Measurements from ENCODE around the gene CCNY.

The CCNY gene

GRCh38 chr10:35541720-35542119, 205.4 kb downstream of the CCNY start:
- TF ChIP-seq, protein P1, sequence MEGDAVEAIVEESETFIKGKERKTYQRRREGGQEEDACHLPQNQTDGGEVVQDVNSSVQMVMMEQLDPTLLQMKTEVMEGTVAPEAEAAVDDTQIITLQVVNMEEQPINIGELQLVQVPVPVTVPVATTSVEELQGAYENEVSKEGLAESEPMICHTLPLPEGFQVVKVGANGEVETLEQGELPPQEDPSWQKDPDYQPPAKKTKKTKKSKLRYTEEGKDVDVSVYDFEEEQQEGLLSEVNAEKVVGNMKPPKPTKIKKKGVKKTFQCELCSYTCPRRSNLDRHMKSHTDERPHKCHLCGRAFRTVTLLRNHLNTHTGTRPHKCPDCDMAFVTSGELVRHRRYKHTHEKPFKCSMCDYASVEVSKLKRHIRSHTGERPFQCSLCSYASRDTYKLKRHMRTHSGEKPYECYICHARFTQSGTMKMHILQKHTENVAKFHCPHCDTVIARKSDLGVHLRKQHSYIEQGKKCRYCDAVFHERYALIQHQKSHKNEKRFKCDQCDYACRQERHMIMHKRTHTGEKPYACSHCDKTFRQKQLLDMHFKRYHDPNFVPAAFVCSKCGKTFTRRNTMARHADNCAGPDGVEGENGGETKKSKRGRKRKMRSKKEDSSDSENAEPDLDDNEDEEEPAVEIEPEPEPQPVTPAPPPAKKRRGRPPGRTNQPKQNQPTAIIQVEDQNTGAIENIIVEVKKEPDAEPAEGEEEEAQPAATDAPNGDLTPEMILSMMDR (IDR thresholded peaks at IDR 0.05; ENCODE audit: low read depth, low read length, missing control alignments) = no peak
- in situ Hi-C loops (cut with HindIII; ENCODE audit: low pct_ligation_motif_present, low sequenced_read_pairs) = no loop called here
- Histone ChIP-seq H3K27ac (no peak overlapping the region), H3K4me3 (ENCODE audit: low read depth, low read length) (no peak overlapping the region), H3K27me3 (replicated peaks) (no peaks in the 10 kb centered on the region), H3K36me3 (replicated peaks) (no peaks in the 10 kb centered on the region)
- DNase-seq = no peak

DNA sequence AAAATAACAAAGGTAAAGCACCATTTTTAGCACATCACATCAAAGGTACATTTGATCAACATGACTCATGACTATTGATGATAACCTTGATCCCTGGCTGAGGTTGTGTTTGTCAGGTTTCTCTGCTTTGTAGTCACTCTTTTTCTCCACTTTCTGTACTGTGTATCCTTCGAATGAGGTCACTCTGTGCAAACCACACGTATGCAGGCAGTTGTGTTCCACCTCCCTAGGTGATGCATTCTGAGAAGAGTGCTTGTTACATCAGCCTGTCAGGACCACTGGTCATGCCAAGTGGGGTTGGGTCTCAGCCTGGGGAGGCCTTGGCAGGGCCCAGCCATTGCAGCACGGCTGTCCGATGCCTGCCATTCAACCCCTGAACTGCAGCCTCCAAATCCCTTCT, 206.0 kb downstream of the CCNY start:
- no peak overlapping the region for H3K4me3 ChIP-seq (ENCODE audit: low read depth, low read length)
- H3K27ac ChIP-seq = no peak overlapping the region
- in situ Hi-C loops (cut with HindIII; ENCODE audit: low pct_ligation_motif_present, low sequenced_read_pairs) = no loop called here
- DNase-seq = no peak
- no peaks in the 10 kb centered on the region for H3K27me3 ChIP-seq (replicated peaks)
- TF ChIP-seq, protein P1 (IDR thresholded peaks at IDR 0.05; ENCODE audit: low read depth, low read length, missing control alignments) = no peak
- no peaks in the 10 kb centered on the region for H3K36me3 ChIP-seq (replicated peaks)

GRCh38 chr10:35545079-35545657, 208.9 kb downstream of the CCNY start:
- TF ChIP-seq, protein P1 (IDR thresholded peaks at IDR 0.05; ENCODE audit: low read depth, low read length, missing control alignments) = no peak

GRCh38 chr10:35545878-35546590, 209.7 kb downstream of the CCNY start:
- DNase-seq = no peak

More at GRCh38 chr10:35545079-35545657, 208.9 kb downstream of the CCNY start:
- in situ Hi-C loops (cut with HindIII; ENCODE audit: low pct_ligation_motif_present, low sequenced_read_pairs) = no loop called here
- H3K36me3 ChIP-seq (replicated peaks) = peaks cover 3% of the 10 kb centered on the region
- no peaks in the 10 kb centered on the region for H3K27me3 ChIP-seq (replicated peaks)
- H3K4me3 ChIP-seq (ENCODE audit: low read depth, low read length) = no peak overlapping the region
- no peak overlapping the region for H3K27ac ChIP-seq
- DNase-seq = no peak

GRCh38 chr10:35546824-35547225, 210.5 kb downstream of the CCNY start:
- in situ Hi-C loops (cut with HindIII; ENCODE audit: low pct_ligation_motif_present, low sequenced_read_pairs) = no loop called here
- peak; percentile 46 for DNase-seq
- peak overlapping the region; percentile 29 for H3K27ac ChIP-seq

More at GRCh38 chr10:35545878-35546590, 209.7 kb downstream of the CCNY start:
- in situ Hi-C loops (cut with HindIII; ENCODE audit: low pct_ligation_motif_present, low sequenced_read_pairs) = no loop called here
- H3K4me3 ChIP-seq (ENCODE audit: low read depth, low read length) = no peak overlapping the region
- TF ChIP-seq, protein P1 (IDR thresholded peaks at IDR 0.05; ENCODE audit: low read depth, low read length, missing control alignments) = no peak
- no peaks in the 10 kb centered on the region for H3K27me3 ChIP-seq (replicated peaks)
- H3K36me3 ChIP-seq (replicated peaks) = peaks cover 5% of the 10 kb centered on the region
- H3K27ac ChIP-seq = peak overlapping the region; percentile 29

More at GRCh38 chr10:35546824-35547225, 210.5 kb downstream of the CCNY start:
- Histone ChIP-seq H3K27me3 (replicated peaks) (no peaks in the 10 kb centered on the region), H3K36me3 (replicated peaks) (peaks cover 5% of the 10 kb centered on the region), H3K4me3 (ENCODE audit: low read depth, low read length) (no peak overlapping the region)
- TF ChIP-seq, protein P1 (IDR thresholded peaks at IDR 0.05; ENCODE audit: low read depth, low read length, missing control alignments) = peak; percentile 37

All from brain microvascular endothelial cell (primary cell).